Psoas muscle (tissue), 8 donors: ENCODE measurements around the gene TTC27. TPM values are rescaled to one million over a fixed set of nuclear protein-coding genes. Genes with fewer than 3 reads are reported as not detected.
"Not testable (repeated sequence)": the region's sequence is repeated elsewhere in the genome, so short reads cannot be mapped to it uniquely, and the experiment has no call there.

Experiments
- ATAC-seq, 4 donors: fragments of 200-7000 bp; cut with Tn5 transposase; one replicate each; pipeline ENCODE4 v1.9.1; 2020; ENCODE audit warnings: moderate library complexity in 3 of 4, mild to moderate bottlenecking in 2 of 4
- DNase-seq, 2 donors: peaks; one replicate each; pipeline ENCODE4 v3.0.0-alpha.2; 2020
- H3K27ac ChIP-seq: fragments of 200-600 bp; one replicate; pipeline ENCODE4 v1.8.0; 2022
- H3K27me3 ChIP-seq, 3 donors: fragments of 200-600 bp in 1 of 3; one replicate each; pipeline versions ENCODE4 v1.6.1 to v1.8.0; 2013 to 2022; ENCODE audit warnings: low read length in 2 of 3, mild to moderate bottlenecking in 2 of 3, moderate library complexity in 1 of 3; ENCODE audit not compliant: insufficient read depth in 3 of 3
- H3K36me3 ChIP-seq, 2 donors: fragments of 200-600 bp in 1 of 2; one replicate each; pipeline versions ENCODE4 v1.6.1 to v1.8.0; 2013 to 2022; ENCODE audit warnings: low read depth in 1 of 2, mild to moderate bottlenecking in 1 of 2, moderate library complexity in 1 of 2; ENCODE audit not compliant: insufficient read depth in 1 of 2
- H3K4me1 ChIP-seq: fragments of 200-600 bp; one replicate; pipeline ENCODE4 v1.8.0; 2022
- H3K4me3 ChIP-seq: fragments of 200-600 bp; one replicate; pipeline ENCODE4 v1.8.0; 2022; ENCODE audit warnings: mild to moderate bottlenecking
- H3K9me3 ChIP-seq: fragments of 200-600 bp; one replicate; pipeline ENCODE4 v1.8.0; 2022
- WGBS, 3 donors: extraction: QIAGEN DNeasy Blood & Tissue Kit; methylation state at CpG; one replicate each; pipeline versions ENCODE4 v1.1.6 to v1.1.7; 2013; 5-methylcytosine and 5-hydroxymethylcytosine counted together
- intact Hi-C, 2 donors: fragments of 100-400 bp; cut with DNase I; formaldehyde crosslinking; loops; one replicate each; pipeline versions ENCODE4 v1.11.0 to v1.14.2; 2022
- polyA plus RNA-seq, 3 donors: library from polyadenylated mRNA; stranded (reverse); fragments of 200-250 nt; gene quantifications; one replicate each; pipeline ENCODE4 v1.2.3, GENCODE V29; 2013
- total RNA-seq, 4 donors: library from RNA; stranded (reverse); fragmentation: NEBNext Ultra II Directional in 2 of 4; extraction: Animal tissue kit (Norgen Biotek cat#: 25700) in 2 of 4; gene quantifications; one replicate each; pipeline versions ENCODE4 v1.2.1 to v1.2.4, GENCODE V29; 2021 to 2023
- TF ChIP-seq, protein P1 (sequence below): fragments of 200-600 bp; IDR thresholded peaks from one replicate; pipeline ENCODE4 v1.8.0; 2022; ENCODE audit warnings: antibody characterized with exemption
- donor health status: healthy with polysubstance abuse.
- donor health status: DM: no; HTN: no; CAD: no; lungs with moderate emphysema.
- donor health status: Bipolar disorder and iron deficiency.
- donor health status: healthy.
- donor health status: DM: yes; HTN: yes; CAD: no.
- donor health status: DM: no; HTN: no; CAD: no.
- donor health status: DM: no; HTN: no; CAD: no.
- donor health status: DM: yes; HTN: yes; CAD: no.

TTC27 gene
- total and polyA plus RNA-seq, 7 donors: 8.7 to 15.4 (median 12.2) TPM

DNA sequence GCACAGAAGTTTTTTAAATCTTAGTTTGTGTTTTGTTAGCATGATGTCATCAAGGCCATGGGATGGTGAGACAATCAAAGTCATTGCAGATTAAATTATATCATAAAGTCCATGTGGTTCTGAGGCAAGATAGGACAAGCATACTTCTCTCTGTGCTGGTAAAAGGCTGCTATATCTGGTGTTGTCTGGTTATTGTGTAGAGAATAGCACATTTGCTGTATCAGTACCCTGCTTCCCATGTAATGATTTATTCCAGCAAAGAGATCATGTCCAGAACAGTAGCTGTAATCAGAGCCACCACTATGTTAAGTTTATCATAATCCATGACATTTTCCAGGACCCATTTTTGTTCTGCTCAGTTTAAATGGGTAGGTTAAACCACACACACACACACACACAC is 123.0 kb downstream of the TTC27 start:
- TF ChIP-seq, protein P1, sequence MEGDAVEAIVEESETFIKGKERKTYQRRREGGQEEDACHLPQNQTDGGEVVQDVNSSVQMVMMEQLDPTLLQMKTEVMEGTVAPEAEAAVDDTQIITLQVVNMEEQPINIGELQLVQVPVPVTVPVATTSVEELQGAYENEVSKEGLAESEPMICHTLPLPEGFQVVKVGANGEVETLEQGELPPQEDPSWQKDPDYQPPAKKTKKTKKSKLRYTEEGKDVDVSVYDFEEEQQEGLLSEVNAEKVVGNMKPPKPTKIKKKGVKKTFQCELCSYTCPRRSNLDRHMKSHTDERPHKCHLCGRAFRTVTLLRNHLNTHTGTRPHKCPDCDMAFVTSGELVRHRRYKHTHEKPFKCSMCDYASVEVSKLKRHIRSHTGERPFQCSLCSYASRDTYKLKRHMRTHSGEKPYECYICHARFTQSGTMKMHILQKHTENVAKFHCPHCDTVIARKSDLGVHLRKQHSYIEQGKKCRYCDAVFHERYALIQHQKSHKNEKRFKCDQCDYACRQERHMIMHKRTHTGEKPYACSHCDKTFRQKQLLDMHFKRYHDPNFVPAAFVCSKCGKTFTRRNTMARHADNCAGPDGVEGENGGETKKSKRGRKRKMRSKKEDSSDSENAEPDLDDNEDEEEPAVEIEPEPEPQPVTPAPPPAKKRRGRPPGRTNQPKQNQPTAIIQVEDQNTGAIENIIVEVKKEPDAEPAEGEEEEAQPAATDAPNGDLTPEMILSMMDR: no peak
- DNase-seq (no peak), ATAC-seq (no peak)
- Histone ChIP-seq H3K4me3 (no peak overlapping the region), H3K9me3 (no peaks in the 10 kb centered on the region), H3K4me1 (peaks cover under 1% of the 10 kb centered on the region), H3K27ac (no peak overlapping the region), H3K36me3 (no peaks in the 10 kb centered on the region), H3K27me3 (no peaks in the 10 kb centered on the region)
- intact Hi-C loops: no loop called here

DNA sequence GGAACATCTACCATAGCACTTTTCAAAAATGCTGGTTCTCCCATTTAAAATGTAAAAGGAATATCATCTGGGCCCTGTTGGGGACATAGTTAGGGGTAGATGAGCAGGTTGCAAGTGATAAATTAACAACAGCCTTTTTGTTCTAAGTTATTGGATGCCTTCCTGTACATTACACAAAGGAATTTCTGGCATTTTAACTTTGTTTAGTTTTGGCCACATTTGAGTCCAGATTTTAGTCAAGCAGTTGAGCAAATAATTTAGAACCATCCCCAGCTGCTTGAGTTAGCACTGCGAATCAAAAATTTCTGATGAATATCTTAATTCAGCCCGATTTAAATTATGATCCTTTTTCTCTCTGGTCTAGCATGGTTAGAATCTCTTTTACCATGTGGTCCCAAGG is 124.4 kb downstream of the TTC27 start:
- DNase-seq: no peak
- ATAC-seq: no peak
- Histone ChIP-seq H3K36me3 (no peaks in the 10 kb centered on the region), H3K9me3 (no peaks in the 10 kb centered on the region), H3K27ac (no peak overlapping the region), H3K4me1 (no peaks in the 10 kb centered on the region), H3K4me3 (no peak overlapping the region), H3K27me3 (no peaks in the 10 kb centered on the region)
- intact Hi-C loops: no loop called here
- 61 to 66% (median 61%) methylated on average over 2 of the region's 2 CpGs for WGBS, 3 donors
- TF ChIP-seq, protein P1: no peak

DNA sequence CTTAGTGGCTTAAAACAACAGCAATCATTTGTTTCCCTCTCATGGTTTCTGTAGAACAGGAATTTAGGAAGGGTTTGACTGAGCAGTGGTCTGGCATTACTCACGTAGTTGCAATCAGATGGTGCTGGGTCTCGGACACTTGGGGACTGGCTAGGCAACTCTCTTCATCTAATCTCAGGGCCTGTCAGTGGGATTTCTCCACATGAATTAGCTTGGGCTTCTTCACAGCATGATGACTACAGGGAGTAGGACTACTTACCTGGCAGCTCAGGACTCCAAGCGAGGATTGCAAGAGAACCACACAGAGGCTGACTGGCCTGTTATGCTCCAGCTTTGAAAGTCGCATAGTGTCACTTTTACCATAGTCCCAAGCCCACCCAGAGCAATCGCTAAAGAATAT is 125.1 kb downstream of the TTC27 start:
- TF ChIP-seq, protein P1: no peak
- Histone ChIP-seq H3K4me1 (no peaks in the 10 kb centered on the region), H3K27ac (no peak overlapping the region), H3K4me3 (no peak overlapping the region), H3K36me3 (peaks cover 0 to under 1% of the 10 kb centered on the region in 2 donors), H3K9me3 (no peaks in the 10 kb centered on the region), H3K27me3 (no peaks in the 10 kb centered on the region)
- ATAC-seq (no peak), DNase-seq (no peak)
- intact Hi-C loops: no loop called here
- WGBS, 3 donors: 94 to 100% (median 98%) methylated on average over 5 of the region's 5 CpGs

DNA sequence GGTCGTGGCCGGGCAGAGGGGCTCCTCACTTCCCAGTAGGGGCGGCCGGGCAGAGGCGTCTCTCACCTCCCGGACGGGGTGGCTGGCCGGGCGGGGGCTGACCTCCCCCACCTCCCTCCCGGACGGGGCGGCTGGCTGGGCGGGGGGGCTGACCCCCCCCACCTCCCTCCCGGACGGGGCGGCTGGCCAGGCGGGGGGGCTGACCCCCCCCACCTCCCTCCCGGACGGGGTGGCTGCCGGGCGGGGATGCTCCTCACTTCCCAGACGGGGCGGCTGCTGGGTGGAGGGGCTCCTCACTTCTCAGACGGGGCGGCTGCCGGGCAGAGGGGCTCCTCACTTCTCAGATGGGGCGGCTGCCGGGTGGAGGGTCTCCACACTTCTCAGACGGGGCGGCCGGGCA is 126.8 kb downstream of the TTC27 start:
- H3K27ac ChIP-seq, H3K4me1 ChIP-seq, H3K27me3 ChIP-seq, intact Hi-C loops, H3K4me3 ChIP-seq, ATAC-seq, DNase-seq, H3K9me3 ChIP-seq: not testable (repeated sequence)
- peaks cover 0 to 14% of the 10 kb centered on the region in 2 donors for H3K36me3 ChIP-seq
- WGBS, 3 donors: 87 to 93% (median 93%) methylated on average over 6 to 28 of the region's 31 CpGs

DNA sequence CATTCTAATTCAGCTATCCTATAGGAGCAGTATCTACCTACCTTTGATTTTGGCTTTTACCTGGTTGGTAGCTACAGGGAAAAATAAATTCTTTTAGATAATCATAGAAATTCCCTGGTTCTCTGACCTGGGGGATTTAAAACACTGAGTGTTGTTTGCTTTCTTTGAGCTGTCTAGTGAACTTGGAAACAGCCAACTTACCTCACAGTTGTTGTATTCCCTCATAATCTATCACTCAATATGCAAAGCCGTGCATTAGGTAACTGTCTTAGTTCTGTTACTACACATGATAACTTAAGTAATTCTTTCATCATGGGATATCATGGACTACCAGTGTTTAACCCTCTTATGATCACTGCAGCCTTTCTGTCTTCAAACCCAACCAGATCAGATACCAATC is 127.8 kb downstream of the TTC27 start:
- Histone ChIP-seq H3K4me1 (no peaks in the 10 kb centered on the region), H3K27ac (no peak overlapping the region), H3K9me3 (no peaks in the 10 kb centered on the region), H3K36me3 (peaks cover 0 to 14% of the 10 kb centered on the region in 2 donors), H3K27me3 (no peaks in the 10 kb centered on the region), H3K4me3 (no peak overlapping the region)
- no peak for ATAC-seq
- 94 to 97% (median 95%) methylated on average over 1 of the region's 1 CpG for WGBS, 3 donors
- intact Hi-C loops: no loop called here
- TF ChIP-seq, protein P1: no peak
- DNase-seq: no peak
